ENCODE results near the gene FNTB.

Gene FNTB

DNA sequence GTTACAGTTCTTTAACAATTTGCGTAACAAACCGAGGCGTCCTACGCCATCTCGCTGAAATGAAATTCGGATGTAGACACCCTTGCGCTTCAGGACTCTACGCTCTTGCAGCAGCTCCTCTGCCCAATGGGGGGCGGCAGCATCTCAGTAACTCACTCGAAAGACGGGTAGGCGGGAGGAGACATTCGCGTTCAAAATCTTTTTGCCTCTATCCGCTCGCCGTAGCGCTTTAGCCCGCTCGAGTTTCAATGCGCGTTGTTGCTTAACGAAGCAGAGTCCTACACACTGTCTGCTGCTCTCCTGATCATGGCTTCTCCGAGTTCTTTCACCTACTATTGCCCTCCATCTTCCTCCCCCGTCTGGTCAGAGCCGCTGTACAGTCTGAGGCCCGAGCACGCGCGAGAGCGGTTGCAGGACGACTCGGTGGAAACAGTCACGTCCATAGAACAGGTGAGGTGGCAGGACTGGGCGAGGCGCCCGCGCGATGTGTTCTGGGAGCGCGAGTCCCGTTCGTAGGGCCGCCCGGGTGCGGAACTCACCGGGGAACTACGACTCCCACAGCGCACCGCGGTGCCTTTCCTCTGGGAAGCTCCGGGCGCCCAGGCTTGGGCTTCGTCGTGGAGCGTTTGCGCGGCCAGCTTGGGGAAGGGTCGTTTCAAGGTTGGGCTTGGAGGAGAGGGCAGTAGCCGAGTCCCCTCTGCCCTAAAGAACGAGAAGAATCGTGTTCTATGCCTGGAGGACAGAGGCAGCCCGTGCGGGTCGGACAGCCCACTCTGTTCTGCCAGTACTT is at the start of gene FNTB:
TSS of gene FNTB (plus strand) at position 248 of the 790 bp plus-strand sequence. CDS start at position 307, 59 bp downstream.
- DNase-seq, result peak; percentile 96

DNA sequence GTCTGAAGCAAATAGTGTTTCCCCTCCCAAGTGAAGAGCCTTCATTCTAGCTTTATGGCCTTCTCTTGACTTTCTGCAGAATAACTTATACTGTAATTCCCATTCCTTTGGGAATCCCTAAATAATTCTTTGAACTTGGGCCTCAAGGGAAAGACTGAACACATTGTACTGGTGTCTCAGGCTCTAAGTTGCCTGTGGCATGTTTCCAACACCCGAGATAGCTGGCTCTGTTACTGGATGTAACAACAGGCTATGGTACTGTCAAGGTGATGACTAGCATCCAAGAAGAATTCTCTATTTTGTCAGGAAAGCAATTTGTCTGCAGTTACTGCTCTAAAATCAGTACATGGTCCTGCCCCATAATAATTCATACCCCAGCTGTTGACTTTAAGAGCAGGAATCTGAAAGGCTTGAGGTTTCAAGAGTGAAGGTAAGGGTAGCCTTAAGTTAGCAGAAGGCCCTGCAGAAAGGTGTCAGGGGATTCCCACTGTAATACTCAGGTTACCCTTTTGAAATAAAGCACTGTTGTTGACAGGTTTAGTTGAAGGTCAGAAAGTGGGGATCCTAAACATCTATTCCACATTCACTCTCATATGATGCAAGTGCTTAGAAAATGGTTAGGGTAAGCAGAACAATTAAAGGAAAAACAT is 49.4 kb upstream of the FNTB start:
- no peak for DNase-seq

GRCh38 chr14:64937821-64938193 is 48.9 kb upstream of the FNTB start:
- peak; percentile 51 for DNase-seq

- peak; percentile 73 for DNase-seq
Measured at GRCh38 chr14:64938972-64939816, 47.5 kb upstream of the FNTB start.

GRCh38 chr14:64939817-64940190 is 46.9 kb upstream of the FNTB start:
- no peak for DNase-seq

DNA sequence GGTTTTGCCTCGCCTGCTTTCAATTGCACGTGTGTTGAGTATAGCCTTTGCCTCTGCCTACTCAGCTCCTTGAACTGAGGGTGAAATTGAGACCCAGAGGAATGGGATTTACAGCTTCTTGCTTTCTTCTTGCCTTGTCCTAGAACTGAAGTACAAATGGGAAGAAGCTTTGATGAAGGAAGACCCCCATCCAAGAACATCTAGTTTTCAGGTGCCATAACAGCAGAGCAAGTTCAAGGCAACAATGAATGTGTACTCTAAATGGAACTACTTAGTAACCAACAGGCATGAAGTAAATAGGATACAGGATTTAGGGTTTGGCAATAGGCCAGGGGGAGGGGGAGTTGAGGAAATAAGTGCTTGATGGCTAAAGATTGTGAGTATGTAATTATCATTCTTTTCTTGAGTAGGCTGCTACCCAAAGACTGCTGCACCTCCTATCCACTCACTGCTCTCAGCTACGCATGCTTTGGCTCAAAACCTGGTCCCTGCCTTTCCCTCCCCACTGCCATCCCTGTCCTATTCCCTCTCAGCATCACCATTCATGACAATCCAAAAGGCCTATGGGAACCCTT is 46.3 kb upstream of the FNTB start:
- DNase-seq, result no peak

- peak; percentile 94 for DNase-seq
Measured at GRCh38 chr14:64942531-64943111, 44.1 kb upstream of the FNTB start, which contains the start of gene GPX2. Gene GPX2, minus strand, starts transcription at chr14:64942745. Its CDS starts 19 bp downstream, at chr14:64942726.

- DNase-seq, result no peak
Measured at GRCh38 chr14:64943556-64943955, 43.1 kb upstream of the FNTB start.

- DNase-seq, result no peak
Measured at GRCh38 chr14:64944041-64944440, 42.7 kb upstream of the FNTB start.

DNA sequence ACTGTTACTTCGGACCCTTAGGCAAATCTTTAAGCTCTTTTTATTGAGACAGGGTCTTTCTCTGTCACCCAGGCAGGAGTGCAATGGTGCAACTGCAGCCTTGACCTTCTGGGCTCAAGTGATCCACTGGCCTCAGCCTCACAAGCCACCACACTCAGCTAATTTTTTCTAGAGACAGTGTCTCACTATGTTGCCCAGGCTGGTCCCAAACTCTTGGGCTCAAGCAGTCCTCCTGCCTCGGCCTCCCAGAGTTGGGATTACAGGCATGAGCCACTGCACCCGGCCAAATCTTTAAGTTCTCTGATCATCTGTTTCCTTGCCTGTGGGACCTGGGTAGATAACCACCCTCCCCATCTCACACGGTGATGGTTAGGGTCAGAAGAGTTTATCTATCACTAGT is 41.8 kb upstream of the FNTB start:
- DNase-seq, result no peak

DNA sequence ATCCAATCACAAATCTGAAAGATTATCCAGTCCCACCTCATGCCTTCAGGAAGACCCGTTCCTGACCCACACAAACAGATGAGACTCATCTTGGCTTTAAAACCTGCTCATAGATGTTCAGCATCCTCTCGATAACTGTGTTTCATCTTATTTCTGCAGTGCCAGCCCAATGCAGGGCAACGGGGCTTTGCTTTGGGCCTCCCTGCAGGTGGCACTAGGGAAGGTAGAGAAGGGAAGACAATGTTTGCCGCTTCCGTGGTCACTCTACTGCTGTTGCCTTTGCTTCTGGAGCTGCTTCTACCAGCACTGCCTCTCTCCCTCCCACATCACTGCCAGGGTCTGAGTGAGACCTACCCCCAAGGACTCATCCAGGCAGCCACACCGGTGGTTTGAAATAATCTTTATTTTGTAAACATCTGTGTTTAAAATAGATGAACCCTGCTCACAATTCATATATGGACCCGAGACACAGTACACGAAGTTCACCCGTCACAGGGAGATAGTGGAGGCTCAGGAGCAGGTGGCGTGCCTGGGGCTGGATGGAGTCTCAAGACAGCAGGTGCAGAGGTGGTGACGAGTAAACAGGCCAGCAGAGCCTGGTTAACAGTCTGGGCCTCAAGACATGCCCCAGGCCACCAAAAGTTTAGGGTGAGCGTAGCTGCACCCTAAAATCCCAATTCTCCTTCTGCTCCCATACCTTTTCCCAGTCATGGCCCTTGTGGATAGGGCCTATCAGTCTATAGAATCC is 41.1 kb upstream of the FNTB start:
- DNase-seq, result no peak

DNA sequence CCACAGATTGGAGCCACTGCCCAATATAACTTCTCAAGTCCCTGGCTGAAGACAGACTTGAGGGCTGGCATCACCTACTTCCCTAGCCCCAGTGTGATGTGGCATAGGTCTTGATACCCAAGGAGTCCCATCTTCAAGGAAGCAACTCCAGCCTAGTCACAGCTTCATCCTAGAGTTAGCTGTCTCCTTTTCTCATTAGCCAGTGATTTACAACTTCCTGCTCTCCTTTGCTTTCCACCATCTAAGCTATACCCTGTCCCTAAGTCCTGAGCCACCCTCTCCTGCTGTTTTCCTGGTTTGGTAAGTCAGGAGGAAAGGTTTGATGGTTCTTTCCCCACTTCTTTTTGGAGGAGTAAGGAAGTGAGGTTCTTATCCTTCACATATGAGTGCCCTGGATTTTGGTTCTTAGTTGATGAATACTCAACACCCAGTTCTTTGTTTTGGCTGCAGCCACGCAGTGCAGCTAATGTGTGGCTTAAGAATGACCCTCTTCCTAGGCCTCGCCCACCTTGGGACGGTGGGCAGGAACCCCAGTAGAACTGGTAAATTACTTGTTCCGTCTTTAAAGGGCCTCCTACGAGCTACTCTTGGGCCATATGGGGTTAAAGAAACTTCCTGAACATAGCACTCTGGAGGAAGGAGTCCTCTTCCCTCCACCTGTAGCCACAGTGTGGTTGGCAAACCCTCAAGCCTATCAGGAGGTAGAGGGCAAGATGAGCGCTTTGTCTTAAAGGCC is 40.2 kb upstream of the FNTB start:
- no peak for DNase-seq

GRCh38 chr14:64947710-64948611 is 38.7 kb upstream of the FNTB start:
- no peak for DNase-seq

DNA sequence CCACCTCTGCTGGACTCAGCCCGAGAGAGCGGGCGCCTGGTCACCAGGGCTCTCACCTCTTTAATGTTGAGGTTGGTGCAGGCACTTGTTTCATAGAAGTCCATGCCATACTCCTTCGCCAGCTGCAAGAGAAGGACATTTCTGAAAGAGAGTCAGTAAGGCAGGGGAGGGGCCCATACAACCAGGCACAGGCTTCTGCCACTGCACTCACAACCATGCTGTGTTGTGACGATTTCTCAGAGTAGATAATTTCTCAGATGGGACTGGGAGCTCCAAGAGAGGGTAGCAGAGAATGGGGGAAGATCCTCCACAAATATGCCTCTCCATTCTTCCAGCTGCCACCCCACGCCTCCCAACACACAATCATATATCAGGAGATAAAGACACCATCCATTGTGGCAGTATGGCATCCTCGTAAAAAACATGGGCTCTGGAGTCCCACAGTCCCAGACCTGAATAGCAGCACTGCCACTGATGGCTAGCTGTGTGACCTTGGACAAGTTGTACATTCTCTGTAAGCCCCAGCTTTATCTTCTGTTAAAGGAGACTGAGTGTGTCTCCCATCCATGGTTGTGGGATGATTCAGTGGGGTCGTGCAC is 38.0 kb upstream of the FNTB start:
- DNase-seq, result no peak

- no peak for DNase-seq
Measured at GRCh38 chr14:64950889-64951288, 35.8 kb upstream of the FNTB start.

DNA sequence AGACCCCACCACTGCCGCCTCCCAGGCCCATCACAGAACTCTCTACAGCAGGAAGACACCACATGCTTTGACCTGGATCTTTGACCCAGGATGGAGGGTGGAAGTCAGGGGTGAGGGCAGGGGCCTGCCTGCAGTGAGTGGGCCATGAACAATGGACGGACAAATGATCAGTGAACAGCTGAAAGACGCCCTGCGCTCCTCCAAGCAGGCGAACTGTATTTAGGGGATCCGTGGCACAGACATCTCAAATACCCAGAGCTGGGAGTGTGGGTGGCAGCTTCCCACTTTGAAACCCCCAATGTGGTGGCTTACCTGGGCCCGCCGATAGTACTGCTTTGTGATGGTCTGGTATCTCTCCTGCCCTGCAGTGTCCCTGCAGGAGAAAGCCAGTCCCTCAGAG is 35.4 kb upstream of the FNTB start:
- DNase-seq, result no peak

DNA sequence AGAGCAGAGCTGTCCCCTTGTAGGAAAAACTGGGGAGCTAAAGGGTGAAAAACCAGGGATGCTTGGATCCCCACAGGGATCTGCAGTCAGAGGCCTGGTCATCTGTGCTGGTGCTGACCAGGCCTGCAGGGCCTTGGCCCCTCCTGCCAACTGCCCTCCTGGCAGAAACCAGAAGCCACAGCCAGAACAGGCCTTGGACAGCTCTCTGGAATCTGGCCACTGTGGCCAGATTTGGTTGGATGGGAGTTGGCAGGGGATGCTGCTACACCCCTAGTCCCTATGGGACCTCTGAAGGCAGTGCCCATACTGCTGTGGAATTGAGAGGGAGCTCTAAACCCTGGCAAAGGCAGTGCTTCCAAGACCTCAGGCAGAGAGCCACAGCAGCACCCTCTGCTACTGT is 35.0 kb upstream of the FNTB start:
- DNase-seq, result no peak

DNA sequence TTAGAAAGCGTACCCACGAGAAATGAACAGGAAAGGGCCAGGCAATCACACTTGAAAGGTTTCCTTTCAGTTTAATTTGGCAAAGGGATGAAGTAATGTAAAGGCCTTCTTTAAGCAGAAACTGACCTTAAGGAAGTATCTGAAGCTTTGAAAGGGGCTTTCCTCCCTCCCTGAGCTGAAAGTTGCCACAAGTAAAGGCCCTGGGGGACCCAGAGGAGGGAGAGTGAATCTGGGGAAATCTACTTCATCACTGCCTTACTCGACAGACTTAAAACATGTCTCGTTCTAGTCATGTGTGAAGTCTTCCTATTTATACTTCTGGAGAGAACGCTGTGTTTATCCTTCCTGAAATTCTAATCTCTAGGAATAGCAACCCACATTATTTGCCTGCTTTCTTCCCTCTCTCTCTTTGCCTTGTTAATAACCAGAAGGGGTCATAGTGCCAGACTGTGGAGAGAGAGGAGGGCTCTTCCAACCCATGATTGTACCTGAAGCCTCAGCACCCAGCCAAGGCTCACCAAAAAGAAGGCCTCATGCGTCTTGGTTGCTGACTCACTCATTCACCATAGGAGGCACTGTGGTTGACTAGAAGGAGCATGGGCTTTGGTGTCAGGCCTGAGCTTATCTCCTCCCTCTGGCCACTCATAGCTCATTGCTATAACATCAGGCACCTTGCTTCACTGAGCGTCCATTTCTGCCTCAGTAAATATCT is 33.9 kb upstream of the FNTB start:
- peak; percentile 10 for DNase-seq

- no peak for DNase-seq
Measured at GRCh38 chr14:64953310-64953654, 33.4 kb upstream of the FNTB start.
